Stimulated activated naive B cell treated with anti-CD40 and anti-IgM and Interleukin-4, amounts not matched to agents 10 μg/mL and 1 μg/mL and 100 μg/mL, for 72 hours (primary cell): ENCODE data around the gene POLR2L.
A peak's percentile ranks its signal among the peaks of the same experiment; 100 is the strongest.

ENCODE experiments used
- ATAC-seq, 2 donors: fragments of 150-1000 bp; cut with Tn5 transposase; replicated peaks; 2 replicates each; pipeline ENCODE4 v1.10.0; 2021; ENCODE audit warnings: moderate library complexity in 1 of 2
- DNase-seq: peaks from one replicate; pipeline ENCODE4 v3.0.0; 2021
- H3K27ac Mint-ChIP-seq: one replicate; pipeline ENCODE4 v1.8.0; 2022; ENCODE audit warnings: mild to moderate bottlenecking, mixed read lengths
- H3K27me3 Mint-ChIP-seq, 2 donors: one replicate each; pipeline ENCODE4 v1.8.0; 2022; ENCODE audit warnings: mixed read lengths in 2 of 2
- H3K36me3 Mint-ChIP-seq, 2 donors: one replicate each; pipeline ENCODE4 v1.8.0; 2022; ENCODE audit warnings: mixed read lengths in 2 of 2, mild to moderate bottlenecking in 1 of 2
- H3K4me1 Mint-ChIP-seq, 2 donors: one replicate each; pipeline ENCODE4 v1.8.0; 2022; ENCODE audit warnings: mixed read lengths in 2 of 2, mild to moderate bottlenecking in 1 of 2
- H3K4me3 Mint-ChIP-seq, 2 donors: one replicate each; pipeline ENCODE4 v1.8.0; 2022; ENCODE audit warnings: mild to moderate bottlenecking in 2 of 2, mixed read lengths in 2 of 2, moderate library complexity in 1 of 2
- H3K9me3 Mint-ChIP-seq, 2 donors: one replicate each; pipeline ENCODE4 v1.8.0; 2022; ENCODE audit warnings: mixed read lengths in 2 of 2, mild to moderate bottlenecking in 1 of 2

POLR2L gene

DNA sequence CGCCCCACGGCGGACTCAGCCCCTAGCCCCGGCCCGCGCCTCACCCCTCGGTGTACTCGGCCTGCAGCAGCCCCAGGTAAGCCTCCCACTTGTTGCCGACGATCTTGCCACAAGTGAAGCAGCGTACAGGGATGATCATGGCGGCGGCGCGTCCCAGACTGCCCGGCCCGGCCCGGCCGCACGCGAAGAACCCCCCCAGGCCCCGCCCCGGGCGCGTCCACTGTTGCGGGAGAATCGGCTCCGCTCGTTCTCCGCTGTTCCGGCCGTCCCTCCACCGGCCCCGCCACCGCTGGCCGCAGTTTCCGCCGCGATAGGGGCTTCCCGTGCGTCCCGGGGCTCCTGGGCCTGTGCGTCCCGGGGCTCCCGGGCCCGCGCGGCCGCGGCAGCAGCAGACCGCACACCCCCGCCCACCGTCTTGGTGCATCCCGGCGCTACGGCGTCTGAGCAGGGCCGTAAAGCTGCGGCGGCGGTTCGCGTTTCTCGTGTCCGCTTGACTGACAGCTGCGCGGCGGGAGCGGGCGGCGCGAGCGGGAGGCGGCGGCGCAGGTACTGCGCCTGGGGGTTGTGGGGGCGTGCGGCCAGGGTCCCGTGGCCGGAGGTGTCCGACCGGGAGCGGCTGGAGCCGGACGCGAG is at the start of gene POLR2L, which contains the start of gene TSPAN4:
Gene POLR2L, minus strand, starts transcription at position 160 of the 633 bp plus-strand sequence. Its CDS starts 21 bp downstream, at position 139.
Gene TSPAN4, plus strand, starts transcription at position 483 of the 633 bp plus-strand sequence. CDS start 7,453 bp downstream, outside the sequence.
- H3K27ac Mint-ChIP-seq: peak within 1 kb of the TSS; percentile 94
- H3K27me3 Mint-ChIP-seq: peaks cover 10 to 14% of the 10 kb centered on the region in 2 donors
- ATAC-seq: peak; percentile 80 to 85
- peak within 1 kb of the TSS; percentile 88 to 90 for H3K4me3 Mint-ChIP-seq
- peaks cover 26 to 28% of the 10 kb centered on the region in 2 donors for H3K36me3 Mint-ChIP-seq
- no peaks in the 10 kb centered on the region for H3K9me3 Mint-ChIP-seq
- peaks cover 27 to 55% of the 10 kb centered on the region in 2 donors for H3K4me1 Mint-ChIP-seq
- peak; percentile 78 for DNase-seq

DNA sequence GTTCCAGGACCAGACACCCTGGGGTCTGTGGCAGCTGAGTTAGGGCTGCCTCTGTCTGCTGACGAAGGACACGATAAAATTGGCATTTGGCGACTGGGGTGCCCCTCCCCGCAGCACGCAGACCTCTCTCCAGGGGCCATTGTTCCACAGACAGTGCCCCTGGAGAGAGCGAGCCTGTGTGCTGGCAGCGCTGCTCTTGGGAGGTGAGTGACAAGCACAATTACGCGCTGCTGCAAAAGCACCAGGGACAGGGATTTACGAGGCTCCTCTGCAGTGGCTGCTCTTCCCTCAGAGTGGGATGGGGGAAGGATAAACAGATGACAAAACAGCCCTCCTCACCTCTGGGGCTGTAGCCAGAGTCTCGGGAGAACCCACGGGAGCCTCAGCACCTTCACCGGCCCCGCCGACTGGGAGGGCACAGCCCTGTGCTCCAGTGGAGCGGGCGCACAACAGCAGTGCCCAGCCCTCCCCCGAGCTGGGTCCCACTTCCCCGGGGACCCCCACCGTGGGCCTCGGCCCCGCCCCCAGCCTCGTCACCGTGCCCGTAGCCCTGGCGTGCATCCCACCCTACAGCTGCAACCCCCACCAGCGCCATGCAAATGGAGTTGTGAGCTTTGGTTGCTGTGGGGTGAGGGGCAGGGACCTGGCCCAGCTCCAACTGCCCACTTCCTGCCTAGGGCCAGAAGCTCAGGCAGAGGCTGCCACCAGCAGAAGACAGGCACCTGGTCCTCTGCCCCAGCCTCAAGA is 48.6 kb upstream of the POLR2L start:
- Mint-ChIP-seq H3K27ac (no peak overlapping the region), H3K9me3 (no peaks in the 10 kb centered on the region), H3K4me3 (no peak overlapping the region), H3K27me3 (no peaks in the 10 kb centered on the region), H3K4me1 (peaks cover 3 to 4% of the 10 kb centered on the region in 2 donors), H3K36me3 (peaks cover 29 to 30% of the 10 kb centered on the region in 2 donors)
- DNase-seq (no peak), ATAC-seq (no peak)

DNA sequence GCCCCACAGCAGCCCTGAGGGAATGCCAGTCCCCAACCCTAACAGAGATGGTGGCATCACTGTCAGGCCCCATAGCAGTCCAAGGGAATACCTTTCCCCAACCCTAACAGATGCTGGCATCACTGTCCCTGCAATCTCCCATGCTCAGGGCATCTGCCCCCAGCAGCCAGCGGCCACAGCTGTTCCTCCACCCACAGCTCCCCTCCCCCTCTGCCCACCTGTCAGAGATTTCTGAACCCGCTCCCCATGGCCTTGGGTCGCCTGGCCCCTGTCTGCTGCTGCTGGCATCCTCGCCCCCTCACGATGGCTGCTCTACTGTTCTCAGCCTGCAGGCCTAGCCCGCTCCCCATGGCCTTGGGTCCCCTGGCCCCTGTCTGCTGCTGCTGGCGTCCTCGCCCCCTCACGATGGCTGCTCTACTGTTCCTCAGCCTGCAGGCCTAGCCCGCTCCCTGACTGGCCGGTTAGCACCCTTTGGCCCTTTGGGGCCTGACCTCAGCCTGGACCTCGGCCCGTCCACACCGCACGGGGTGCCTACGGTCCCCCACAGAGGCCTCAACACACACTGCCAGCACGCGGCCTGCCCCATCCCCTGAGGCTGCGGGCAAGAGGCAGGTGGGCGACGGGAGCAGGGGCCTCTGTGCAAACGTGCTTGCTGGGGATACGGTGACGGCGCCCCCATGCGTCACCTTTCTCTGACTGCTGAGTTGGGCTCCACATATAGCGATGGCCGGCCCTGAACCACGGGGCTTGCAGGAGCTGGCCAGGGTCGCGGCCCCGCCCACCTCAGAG is 47.6 kb upstream of the POLR2L start:
- Mint-ChIP-seq H3K4me1 (peaks cover 4 to 6% of the 10 kb centered on the region in 2 donors), H3K36me3 (peaks cover 31 to 35% of the 10 kb centered on the region in 2 donors), H3K27ac (no peak overlapping the region), H3K9me3 (no peaks in the 10 kb centered on the region), H3K4me3 (no peak overlapping the region), H3K27me3 (no peaks in the 10 kb centered on the region)
- DNase-seq (no peak), ATAC-seq (no peak)

DNA sequence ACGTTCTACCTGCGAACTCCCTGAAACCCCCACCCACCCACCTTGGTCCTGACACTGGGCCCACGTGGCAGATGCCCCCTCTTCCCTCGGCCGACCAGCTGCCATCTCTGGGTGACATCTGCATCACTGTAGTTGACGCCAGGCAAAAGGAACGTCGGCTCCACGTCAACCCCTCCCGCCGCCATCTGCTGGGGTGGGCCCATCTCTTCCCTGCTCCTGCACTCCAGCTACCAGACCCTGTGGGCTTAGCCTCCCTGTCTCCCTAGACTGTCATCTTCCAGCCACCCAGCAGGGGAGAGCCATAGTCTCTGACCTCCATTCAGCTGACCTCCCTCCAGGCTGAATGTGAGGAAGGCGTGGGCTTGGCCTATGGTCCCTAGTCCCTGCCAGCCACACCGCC is 46.9 kb upstream of the POLR2L start:
- Mint-ChIP-seq H3K27ac (no peak overlapping the region), H3K9me3 (no peaks in the 10 kb centered on the region), H3K36me3 (peaks cover 33% of the 10 kb centered on the region in 2 donors), H3K4me1 (peaks cover 4 to 6% of the 10 kb centered on the region in 2 donors), H3K27me3 (no peaks in the 10 kb centered on the region), H3K4me3 (no peak overlapping the region)
- ATAC-seq (no peak), DNase-seq (no peak)

DNA sequence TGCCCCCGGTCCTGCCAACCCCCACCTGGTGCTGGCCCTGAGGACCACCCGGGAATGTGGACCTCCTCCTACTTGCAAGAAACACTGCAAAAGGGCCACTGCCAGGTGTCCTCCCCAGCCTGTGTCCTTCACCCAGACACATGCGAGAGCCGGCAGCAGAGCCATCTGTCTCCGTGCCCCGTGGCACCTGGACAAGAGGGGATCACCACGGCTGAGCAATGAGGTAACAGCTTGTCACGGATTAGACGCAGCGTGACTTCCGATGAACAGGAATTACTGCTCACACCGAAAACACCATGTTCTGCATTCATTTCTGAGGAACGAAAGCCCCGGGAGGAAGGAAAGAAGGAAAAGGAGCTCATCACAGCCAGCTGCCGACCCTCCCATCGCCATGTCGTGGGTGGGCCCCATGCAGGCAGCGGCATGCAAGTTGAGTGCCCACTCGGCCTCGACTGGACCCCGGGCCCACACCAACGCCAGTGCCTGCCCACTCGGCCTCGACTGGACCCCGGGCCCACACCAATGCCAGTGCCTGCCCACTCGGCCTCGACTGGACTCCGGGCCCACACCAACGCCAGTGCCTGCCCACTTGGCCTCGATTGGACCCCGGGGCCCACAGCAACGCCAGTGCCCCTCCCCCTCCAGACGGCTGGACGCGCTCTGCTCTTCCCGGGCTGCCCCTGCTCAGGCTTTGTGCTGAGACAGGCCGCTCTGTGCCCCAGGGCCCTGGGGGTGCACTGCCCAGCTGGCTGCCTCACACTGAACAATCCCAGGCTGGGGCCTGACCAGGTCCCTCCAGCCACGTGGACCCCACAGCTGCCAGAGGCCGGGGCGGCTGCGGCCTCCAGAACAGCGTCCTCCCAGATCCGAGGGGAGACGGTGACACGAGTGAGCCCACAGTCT is 46.2 kb upstream of the POLR2L start:
- Mint-ChIP-seq H3K27ac (no peak overlapping the region), H3K9me3 (no peaks in the 10 kb centered on the region), H3K4me1 (peaks cover 4 to 6% of the 10 kb centered on the region in 2 donors), H3K27me3 (no peaks in the 10 kb centered on the region), H3K4me3 (no peak overlapping the region), H3K36me3 (peaks cover 32 to 33% of the 10 kb centered on the region in 2 donors)
- DNase-seq (no peak), ATAC-seq (no peak)

DNA sequence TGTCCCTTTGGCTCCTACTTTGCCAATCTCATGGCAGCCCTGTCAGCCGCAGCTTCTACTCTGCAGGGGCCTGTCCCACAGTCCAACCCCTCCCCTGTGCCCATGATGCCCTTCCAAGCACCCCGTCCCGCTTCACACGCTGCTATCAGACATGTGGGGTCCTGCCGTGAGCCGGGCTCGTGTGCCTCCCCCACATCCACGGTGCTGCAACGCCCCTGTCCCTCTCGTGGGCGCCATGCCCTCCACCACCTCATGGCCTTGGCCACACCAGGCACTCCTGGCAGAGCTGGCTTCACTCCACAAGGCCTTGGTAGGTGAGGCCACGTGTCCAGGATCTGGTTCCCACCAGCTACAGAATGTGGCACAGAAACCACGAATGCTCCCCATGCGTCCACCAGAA is 45.3 kb upstream of the POLR2L start:
- peak overlapping the region; percentile 15 for H3K27ac Mint-ChIP-seq

DNA sequence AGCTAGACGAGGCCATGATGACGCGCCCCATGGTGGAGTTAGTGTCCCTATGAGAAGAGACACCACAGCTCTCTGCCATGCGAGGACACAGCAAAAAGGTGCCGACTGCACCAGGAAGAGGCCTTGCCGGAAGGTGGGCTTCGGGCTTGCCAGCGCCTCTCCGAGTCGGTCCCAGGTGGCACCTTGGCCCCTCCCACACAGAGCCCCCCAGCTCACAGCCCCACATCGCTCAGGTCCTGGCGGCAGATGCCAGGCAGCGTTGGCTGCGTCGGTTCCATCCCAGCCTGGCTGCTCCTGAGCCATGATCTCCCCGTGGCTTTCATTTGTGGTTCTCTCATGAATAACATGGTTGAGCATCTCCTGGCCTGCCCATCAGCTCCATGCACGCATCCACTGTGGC is 44.2 kb upstream of the POLR2L start:
- ATAC-seq (no peak), DNase-seq (no peak)
- H3K4me3 Mint-ChIP-seq: no peak overlapping the region
- no peaks in the 10 kb centered on the region for H3K9me3 Mint-ChIP-seq
- no peaks in the 10 kb centered on the region for H3K27me3 Mint-ChIP-seq
- H3K36me3 Mint-ChIP-seq: peaks cover 42 to 48% of the 10 kb centered on the region in 2 donors
- peaks cover 4 to 7% of the 10 kb centered on the region in 2 donors for H3K4me1 Mint-ChIP-seq
- no peak overlapping the region for H3K27ac Mint-ChIP-seq

More for the DNA sequence above, 45.3 kb upstream of the POLR2L start:
- Mint-ChIP-seq H3K36me3 (peaks cover 33 to 40% of the 10 kb centered on the region in 2 donors), H3K9me3 (no peaks in the 10 kb centered on the region), H3K4me3 (no peak overlapping the region), H3K27me3 (no peaks in the 10 kb centered on the region), H3K4me1 (peaks cover 4 to 6% of the 10 kb centered on the region in 2 donors)
- DNase-seq (no peak), ATAC-seq (no peak)

DNA sequence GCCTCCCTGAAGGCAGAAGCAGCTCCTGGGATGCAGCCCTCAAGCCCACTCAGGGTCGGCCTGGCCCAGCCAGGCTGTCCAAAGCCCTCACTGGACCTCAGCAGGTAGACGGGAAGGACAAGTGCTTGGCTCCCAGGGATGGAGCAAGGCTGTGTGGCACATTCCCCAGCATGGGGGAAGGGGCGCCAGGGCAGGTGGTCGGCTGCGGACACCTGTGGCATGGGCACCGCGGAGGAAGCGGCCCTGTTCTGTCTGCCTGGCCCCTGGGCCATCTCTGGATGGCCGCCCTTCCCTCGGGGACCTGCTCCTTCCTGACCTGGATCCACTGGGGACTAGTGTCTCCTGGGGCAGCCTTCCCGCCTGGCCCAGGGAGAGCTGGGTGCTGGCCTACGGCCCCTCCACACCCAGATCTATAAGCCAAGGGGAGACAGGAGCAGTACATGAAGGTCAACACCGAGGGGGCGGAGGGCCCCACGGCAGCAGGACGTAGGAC is 42.3 kb upstream of the POLR2L start:
- no peak overlapping the region for H3K27ac Mint-ChIP-seq
- no peak overlapping the region for H3K4me3 Mint-ChIP-seq
- peaks cover 40 to 53% of the 10 kb centered on the region in 2 donors for H3K36me3 Mint-ChIP-seq
- DNase-seq (no peak), ATAC-seq (no peak)
- H3K9me3 Mint-ChIP-seq: no peaks in the 10 kb centered on the region
- H3K27me3 Mint-ChIP-seq: no peaks in the 10 kb centered on the region
- peaks cover 0 to 7% of the 10 kb centered on the region in 2 donors for H3K4me1 Mint-ChIP-seq

DNA sequence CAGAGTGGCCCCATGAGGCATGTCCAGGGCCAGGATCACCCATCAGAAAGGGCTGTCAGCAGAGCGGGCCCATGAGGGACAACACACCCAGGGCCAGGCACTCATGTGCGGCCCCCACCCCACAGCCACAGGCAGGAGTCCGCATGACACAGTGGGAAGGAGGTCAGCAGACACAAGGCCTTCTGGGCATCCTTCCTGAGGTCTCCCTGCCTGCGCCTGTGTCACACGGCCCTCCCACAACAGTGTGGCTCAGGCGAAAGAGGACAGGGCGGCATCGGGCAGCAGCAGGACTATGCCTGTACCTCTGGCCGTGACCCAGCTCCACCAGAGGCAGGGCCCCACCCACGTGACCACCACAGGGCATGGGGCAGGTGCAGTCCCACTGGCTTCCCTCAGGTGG is 41.2 kb upstream of the POLR2L start:
- Mint-ChIP-seq H3K36me3 (peaks cover 44 to 56% of the 10 kb centered on the region in 2 donors), H3K27me3 (no peaks in the 10 kb centered on the region), H3K4me3 (no peak overlapping the region), H3K9me3 (no peaks in the 10 kb centered on the region), H3K4me1 (peaks cover 0 to 5% of the 10 kb centered on the region in 2 donors), H3K27ac (no peak overlapping the region)
- DNase-seq (no peak), ATAC-seq (no peak)

DNA sequence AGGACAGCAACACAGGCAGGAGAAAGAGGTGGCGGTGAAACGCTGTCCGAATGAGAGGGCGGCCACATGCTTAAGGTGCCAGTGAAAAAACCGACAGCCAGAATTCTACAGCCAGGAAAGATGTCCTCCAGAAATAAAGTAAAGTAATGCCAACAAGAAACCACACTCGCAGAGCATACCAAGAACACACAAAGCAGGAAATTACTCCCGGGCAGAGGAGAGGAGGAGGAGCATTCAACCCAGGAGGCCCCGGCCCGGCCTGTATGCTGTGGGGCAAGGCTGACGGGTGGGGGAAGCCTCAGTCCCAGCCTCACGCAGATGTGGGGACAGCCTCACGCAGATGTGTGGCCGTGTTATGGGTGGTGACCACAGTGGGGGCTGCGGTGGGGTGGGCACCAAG is 40.3 kb upstream of the POLR2L start:
- Mint-ChIP-seq H3K9me3 (peaks cover 0 to 1% of the 10 kb centered on the region in 2 donors), H3K27me3 (no peaks in the 10 kb centered on the region), H3K4me3 (no peak overlapping the region), H3K27ac (no peak overlapping the region), H3K4me1 (peaks cover 0 to 5% of the 10 kb centered on the region in 2 donors), H3K36me3 (peaks cover 46 to 56% of the 10 kb centered on the region in 2 donors)
- DNase-seq: no peak
- ATAC-seq: no peak

DNA sequence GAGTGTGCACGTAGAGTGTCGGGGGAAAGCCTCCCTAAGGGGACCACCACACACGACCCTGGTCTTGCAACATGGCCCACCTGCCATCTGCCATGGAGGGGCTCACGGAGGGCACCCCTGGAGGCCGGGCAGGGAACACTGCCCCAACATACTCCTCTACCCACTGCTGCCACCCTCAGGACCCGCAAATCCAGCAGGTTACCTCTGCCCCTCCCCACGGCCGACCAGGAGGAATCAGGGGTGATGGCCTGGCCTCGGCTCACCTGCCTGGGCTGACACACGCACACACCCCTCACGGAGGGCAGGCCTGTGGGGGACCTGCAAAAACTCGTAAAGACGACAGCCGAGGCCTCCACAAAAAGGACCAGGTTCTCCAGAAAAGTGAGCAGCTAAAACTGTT is 38.1 kb upstream of the POLR2L start:
- H3K4me1 Mint-ChIP-seq: peaks cover 0 to 4% of the 10 kb centered on the region in 2 donors
- ATAC-seq: no peak
- H3K36me3 Mint-ChIP-seq: peaks cover 43 to 54% of the 10 kb centered on the region in 2 donors

DNA sequence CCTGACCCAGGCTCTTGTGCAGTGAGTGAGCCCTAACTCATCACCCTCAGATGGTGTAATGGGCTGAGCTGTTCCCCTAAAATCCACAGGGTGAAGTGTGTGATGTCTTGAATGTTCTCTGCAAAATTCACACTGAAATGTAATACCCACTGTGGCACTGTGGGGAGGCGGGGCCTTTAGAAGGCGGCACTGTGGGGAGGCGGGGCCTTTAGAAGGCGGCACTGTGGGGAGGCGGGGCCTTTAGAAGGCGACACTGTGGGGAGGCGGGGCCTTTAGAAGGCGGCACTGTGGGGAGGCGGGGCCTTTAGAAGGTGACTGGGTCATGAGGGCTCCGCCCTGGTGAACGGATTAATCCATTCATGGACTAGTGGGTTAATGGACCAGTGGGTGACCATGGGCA is 35.2 kb upstream of the POLR2L start:
- H3K36me3 Mint-ChIP-seq: peaks cover 55 to 62% of the 10 kb centered on the region in 2 donors
- H3K4me3 Mint-ChIP-seq: no peak overlapping the region
- H3K27ac Mint-ChIP-seq: no peak overlapping the region
- H3K27me3 Mint-ChIP-seq: no peaks in the 10 kb centered on the region
- DNase-seq (no peak), ATAC-seq (peak; percentile 34 to 54)
- peaks cover 0 to under 1% of the 10 kb centered on the region in 2 donors for H3K4me1 Mint-ChIP-seq
- peaks cover 0 to 1% of the 10 kb centered on the region in 2 donors for H3K9me3 Mint-ChIP-seq

More for the DNA sequence above, 38.1 kb upstream of the POLR2L start:
- Mint-ChIP-seq H3K9me3 (peaks cover 0 to 1% of the 10 kb centered on the region in 2 donors), H3K27ac (no peak overlapping the region), H3K27me3 (no peaks in the 10 kb centered on the region), H3K4me3 (no peak overlapping the region)
- no peak for DNase-seq

DNA sequence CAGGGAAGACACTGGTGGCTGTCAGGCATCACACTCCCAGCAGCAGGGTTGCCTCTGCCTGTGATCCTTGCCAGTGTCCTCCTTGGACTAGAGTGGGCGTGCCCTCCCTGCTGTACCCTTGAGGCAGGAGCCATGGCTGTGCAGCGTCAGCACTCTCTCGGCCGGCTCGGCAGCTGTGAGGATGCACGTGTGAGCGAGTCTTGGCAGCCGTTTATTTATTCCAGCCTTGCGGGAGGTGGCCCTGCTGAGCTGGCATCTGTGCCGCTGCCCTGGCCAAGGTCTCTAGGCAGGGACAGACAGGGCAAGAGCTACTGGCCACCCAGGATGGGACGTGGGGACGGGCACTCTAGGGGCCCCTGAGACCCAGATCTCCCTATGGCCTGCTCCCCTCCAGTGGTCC is 34.2 kb upstream of the POLR2L start:
- no peak overlapping the region for H3K27ac Mint-ChIP-seq
- no peaks in the 10 kb centered on the region for H3K27me3 Mint-ChIP-seq
- no peak overlapping the region for H3K4me3 Mint-ChIP-seq
- H3K36me3 Mint-ChIP-seq: peaks cover 51 to 57% of the 10 kb centered on the region in 2 donors
- H3K9me3 Mint-ChIP-seq: peaks cover 0 to 1% of the 10 kb centered on the region in 2 donors
- DNase-seq: no peak
- ATAC-seq: no peak
- no peaks in the 10 kb centered on the region for H3K4me1 Mint-ChIP-seq
